Measurements from ENCODE around the gene VMA21.

The VMA21 gene, protein sequence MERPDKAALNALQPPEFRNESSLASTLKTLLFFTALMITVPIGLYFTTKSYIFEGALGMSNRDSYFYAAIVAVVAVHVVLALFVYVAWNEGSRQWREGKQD

DNA sequence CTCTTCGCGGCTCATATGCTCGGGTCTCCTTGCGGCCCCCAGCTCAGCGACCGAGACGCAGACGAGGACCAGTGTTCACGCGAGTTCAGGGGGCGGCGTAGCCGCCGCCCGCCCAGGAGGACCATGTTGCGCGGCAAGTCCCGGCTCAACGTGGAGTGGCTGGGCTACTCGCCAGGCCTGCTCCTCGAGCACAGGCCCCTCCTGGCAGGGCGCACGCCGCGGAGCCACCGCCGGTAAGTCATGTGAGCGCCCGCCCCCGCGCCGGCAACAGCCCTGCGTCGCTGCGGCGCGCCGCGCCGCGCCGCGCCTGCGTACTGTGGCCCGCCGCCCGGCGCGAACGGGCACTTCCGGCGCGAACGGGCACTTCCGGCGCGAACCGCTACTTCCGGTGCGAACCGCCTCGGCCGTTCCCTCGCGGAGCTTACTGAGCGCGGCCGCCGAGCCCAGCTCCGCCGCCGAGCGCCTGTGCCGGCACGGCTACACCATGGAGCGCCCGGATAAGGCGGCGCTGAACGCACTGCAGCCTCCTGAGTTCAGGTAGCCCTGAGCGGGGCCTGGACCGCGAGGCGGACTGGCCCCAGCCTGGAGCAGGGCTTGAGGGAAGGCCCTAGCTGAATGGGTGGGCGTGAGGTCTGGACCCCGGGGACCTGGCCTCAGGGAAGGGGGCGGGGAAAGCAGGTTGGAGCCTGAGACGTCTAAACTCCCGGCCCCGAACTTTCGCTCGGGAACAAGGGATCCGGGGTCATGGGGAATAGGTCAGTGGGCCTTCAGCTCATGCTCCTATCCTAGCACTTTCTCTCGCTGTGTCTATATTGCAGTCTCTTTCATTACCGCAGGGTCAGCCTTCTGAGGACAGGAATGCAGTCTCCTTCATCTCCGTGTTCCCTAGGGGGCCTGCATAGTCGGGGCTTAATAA, at the start of gene VMA21:
VMA21 (plus strand) TSS at position 382 of the 916 bp plus-strand sequence; CDS start at position 485, 103 bp downstream.
- DNase-seq = peak; percentile 84

DNA sequence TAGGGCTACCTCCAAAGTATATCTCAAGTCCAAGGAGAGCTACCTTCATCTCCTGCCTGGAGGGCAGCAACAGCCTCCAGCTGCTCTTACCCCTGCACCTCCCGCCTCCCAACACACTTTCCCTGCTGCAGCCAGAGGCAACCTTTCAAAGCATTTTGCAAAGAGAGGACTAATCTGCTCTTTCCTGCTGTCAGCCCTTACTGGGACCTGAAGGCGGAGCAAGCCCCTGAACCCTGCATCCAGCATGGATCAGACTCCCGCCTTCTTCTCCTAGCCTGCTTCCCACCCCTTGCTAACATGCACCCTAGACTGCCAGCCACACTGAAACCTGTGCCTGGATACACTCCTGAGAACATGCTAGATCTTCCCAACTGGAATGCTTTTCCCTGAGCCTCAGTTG, 37.7 kb upstream of the VMA21 start:
- DNase-seq = no peak

DNA sequence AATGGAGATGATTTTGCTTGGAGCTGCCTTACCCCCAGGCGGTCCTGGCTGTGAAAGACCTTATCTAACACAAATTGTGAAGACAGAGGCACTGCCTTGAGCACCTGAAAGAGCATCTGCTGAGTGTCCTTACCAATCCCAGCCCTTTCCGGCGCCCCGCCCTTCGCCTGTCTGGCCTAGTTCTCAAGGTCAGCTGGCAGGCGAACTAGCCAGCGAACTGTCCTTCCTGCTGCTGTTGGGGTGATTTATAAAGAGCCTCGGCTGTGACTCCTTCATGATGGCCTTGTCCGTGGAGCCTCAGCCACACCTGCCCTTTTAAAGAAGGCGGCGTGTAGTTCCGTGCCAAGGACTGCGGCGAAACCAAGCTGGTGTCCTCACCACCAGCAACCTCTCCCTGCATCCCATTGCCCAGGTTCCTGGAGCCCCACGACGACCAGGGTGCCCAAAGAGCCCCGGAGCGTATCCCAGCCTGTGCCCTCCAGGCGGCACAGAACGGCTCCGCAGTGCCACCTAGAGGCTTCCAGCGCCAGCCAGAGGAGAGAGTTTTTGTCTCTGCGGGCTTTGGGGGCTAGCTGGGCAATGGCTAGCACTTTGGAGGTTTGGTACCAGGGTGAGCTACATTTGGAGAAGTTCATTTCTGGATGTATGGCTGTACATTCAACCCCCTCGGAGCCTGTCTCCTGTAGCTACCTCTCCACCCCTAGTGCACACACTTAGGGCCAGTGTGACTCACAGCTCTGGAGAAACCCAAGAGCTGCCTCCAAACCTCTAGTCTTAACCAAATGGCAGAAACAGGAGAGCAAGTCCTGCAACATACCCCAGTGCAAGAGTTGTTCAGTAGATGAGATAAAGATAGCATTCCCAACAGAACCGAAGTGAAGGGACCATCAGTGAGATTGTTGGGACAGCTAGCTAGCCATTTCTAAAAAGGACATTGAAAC, 36.8 kb upstream of the VMA21 start:
- peak; percentile 51 for DNase-seq

DNA sequence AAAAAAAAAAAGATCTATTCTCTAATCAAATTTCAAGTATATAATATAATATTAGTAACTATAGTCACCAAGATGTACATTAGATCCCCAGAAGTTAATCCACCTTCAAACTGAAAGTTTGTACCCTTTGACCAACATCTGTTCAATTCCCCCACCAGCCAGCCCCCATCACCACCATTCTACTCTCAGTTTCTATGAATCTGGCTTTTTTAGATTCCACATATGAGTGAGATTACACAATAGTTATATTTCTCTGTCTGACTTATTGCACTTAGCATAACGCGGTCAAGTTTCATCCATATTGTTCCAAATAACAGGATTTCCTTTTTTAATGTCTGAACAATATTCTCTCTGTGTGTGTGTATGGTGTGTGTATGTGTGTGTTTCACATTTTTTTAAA, 33.7 kb upstream of the VMA21 start:
- DNase-seq = no peak

DNA sequence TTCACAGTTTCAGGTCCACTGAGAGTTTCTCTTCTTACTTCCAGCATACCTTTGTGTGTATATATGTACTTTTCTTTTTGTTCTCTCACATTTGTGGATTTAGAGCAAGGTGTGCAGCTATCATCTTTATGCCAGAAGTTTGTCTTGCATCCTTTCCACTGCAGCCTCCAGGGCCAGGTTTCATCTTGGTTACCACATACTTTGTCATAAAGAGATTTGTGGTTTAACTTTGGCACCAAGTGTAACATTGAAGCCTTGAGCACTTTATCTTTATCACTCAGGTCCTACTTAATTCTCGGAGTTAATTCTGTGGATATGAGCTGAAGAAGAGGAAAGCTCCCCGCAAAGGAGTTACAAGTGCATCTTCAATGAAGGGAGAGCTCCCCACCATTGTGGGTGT, 31.4 kb upstream of the VMA21 start:
- DNase-seq = no peak

DNA sequence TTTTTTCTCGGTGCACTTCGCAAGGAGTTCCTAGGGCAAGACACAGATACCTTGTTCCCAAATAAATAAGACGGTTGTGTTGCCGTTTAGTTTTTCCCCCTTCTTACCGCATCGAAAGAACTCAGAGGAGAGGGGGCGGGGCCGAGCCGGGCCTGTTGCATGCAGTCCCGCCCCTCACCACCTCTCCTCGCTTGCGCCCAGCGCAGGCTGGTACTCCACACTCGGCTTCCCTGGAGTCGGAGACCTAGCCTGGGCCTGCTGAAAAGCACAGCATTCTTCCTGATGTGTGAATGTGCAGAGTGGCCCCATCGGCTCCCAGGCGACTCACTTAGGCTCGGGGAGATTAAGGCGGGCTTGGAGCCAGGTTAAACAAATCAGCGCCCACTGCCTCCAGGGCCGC, 26.1 kb upstream of the VMA21 start:
- DNase-seq = peak; percentile 2

DNA sequence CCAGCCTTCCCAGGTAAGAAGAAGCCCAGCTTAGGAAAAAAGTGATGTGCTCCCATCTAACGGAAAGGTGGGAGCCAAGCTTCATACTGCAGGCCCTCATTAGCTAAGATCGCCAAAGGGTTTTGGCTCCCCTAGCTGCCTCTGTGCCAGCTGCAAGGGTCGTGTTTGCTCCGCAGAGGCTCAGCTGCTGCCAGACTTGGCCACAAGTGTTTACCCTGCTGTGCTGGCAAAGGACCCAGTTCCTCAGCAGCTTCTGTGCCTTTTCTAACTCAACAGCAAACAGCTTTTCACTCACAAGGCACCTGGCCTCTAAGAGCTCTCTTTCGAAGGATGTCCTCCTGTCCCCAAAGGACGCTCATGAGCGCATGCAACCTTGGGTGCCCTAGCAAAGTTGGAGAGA, 12.2 kb upstream of the VMA21 start:
- DNase-seq = no peak

DNA sequence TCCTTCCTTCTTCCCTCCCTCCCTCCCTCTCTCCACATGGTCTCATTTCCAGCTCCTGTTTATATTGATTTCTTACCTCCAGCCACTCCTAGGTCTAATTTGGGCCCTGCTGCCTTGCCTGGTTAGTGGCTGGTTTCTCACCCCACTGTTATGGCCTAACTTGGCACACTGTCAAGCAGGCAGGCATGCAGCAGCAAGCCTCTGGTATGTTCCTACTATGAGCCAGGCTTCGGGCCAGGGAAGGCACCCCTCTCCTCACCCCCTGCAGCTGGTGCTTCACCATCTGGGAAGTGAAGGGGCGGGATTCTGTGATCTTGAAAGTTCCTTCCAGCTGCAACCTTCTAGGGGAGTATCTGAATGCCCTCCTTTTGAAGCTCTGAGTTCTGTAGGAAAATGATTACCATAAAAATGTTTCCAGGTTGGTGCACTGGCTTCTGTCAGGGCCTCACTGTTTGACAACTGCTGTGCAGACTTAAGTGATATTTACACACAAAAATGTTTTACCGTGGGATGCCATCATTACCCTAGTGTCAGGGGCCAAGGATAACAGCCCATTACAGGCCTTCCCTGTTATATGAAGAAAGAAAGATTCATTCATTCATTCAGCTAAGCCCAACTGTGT, 10.1 kb upstream of the VMA21 start:
- DNase-seq = no peak

DNA sequence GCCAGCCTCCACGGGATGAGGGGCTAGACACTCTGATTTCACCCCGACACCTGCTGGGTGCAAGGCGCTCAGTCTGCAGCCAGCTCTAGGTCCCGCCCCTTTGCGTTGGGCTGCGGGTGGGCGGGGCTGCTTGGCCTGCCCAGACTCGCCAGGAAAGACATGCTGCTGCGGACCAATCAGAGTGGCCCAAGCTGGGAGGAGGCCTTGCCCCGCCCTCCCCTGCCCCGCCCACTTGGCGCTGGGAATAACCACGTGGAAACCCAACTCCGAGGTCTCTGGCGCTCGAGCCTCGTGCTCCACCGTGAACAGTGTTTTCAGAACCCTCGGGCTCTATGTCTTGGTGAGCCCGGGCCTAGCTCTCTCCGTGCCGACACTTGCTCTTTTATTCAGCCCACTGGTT, 5.3 kb upstream of the VMA21 start:
- DNase-seq = no peak

DNA sequence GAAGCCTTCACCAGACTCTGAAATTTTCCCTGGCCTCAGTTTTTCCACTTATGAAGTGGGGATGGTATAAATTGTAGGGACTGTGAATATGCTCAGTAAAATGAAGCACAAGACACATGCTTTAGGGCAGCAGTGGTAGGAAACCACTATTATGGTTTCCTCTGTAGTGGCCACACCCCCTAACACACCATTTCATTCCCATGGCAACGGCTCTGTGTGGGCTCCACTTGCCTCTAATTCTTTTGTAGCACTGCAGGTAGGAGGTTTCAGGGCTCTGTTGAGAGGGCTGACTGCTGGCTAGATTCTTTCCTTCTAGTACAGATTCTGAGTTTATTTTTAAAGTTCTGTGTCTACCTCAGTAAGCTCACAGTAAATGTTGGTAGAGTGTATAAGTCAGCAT, 3.5 kb upstream of the VMA21 start:
- DNase-seq = peak; percentile 62

DNA sequence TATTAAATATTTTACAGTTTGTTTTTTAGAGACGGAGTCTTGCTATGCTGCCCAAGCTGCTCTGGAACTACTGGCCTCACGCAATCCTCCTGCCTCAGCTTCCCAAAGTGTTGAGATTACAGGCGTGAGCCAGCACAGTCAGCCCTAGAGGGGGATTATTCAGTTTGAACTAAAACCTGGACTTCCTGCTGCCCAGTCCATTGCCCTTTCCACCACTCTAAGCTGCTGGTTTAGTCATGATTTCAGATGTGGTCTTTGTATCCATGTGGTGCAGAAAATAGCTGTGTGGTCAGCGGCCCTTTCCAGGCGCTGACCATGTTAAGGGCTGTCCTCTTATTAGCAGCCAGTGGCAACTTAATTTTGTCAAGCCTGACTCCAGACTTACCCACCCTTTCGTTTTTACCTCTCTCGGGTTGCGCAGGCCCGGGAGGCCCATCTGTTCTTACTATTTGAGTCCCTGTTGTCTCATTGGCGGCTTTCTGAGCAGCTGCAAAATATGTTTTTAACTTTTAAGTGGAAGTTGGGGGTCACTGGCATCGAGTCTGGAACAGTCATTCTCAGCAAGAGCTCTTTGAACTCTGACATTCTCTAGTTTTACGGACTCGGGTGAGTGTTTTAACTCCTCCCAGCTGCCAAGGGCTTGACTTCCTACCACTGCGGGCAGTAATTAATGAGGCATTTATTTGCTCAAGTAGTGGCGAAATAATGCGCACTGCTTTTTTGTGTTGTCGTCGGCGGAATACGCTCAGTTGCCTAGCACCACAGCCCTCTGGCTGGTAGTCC, 773 bp upstream of the VMA21 start:
- DNase-seq = peak; percentile 55

DNA sequence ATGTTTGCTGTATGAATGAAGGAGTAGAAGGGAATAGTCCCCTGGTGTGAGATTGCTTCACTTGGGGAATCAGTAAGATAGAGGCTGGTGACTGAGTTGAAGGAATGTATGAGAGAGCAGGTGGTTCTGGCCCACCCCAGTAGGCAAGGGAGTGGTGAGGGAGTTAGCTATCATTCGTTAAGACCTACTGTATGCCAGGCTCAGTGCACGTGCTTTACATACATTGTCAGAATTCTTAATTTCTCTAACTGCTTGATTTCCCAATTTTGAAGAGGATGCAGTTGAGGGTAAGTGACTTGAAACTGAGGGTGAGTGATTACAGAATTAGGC, 700 bp downstream of the VMA21 start:
- peak; percentile 48 for DNase-seq

DNA sequence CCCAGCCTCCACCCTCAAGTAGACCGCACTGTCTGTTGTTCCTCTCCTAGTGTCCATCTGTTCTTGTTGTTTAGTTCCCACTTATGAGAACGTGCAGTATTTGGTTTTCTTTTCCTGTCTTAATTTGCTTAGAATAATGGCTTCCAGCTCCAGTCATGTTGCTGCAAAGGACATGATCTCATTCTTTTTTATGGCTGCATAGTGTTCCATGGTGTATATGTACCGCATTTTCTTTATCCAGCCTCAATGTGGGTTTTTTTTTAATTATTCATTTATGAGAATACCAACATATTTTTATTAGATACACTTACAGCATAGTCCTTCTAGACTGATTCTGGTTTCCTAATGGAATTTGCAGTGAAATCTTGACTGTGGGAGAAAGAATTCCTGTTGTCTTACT, 1.3 kb downstream of the VMA21 start:
- no peak for DNase-seq

DNA sequence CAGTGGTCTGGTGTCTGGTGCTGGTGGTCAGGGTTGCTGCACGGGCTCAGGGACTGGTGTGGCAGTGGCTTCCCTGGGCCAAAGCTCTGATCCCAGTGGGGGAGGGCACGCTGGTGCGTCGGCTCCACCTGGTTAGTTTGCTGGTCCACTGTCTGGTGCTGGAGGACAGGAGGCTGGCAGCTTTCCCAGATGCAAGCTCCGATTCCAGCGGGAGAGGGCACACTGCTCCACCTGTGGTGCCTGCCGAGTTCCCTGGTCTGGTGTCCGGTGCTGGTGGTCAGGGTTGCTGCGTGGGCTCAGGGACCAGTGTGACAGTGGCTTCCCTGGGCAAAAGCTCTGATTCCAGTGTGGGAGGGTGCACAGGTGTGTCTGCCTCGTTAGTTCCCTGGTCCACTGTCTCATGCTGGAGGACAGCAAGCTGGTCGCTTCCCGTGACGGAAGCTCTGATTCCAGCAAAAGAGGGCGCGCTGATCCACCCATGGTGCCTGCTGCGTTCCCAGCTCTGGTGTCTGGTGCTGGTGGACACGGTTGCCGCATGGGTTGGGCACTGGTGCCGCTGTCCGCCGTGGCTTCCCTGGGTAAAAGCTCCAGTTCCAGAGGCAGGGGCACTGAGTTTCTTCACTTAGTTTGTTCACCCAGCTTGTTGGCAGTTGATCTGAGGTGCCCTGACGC, 5.8 kb downstream of the VMA21 start:
- no peak for DNase-seq

DNA sequence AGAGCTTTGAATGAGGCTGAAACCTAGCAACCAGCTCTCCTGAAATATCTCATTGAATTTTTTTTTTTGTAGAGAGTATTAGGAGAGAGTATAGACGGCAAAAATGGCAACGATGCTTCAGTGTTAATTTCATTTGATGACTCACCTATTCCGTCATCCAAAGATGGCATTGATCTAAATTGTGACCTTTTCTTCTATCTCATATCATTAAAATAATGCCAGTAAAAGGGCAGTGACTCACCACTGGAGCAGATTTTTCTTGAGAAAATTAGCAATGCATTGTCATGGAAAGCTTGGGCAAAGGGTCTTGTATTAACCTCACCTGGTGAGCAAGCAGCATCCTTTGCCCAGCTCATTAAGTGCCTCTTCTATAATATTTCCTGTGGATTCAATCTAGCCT, 19.6 kb downstream of the VMA21 start:
- DNase-seq = no peak

DNA sequence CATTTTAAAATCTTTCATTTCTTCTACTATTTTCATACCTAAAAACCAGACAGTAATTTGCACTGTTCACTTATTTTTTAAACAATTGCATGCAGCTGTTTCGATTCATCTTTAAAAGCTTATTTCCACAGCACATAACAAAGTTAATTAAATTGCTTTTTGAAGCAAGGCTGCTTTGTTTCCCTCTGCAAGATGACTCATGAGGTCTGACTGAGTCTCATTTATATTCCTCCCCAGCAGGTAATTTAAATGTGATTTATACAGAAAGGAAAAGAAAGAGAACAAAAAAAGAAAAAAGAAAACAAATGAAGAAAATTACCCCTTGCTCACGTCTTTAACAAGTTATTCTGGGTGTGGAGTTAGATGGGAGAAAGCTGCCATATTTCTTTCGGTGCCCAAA, 22.8 kb downstream of the VMA21 start:
- no peak for DNase-seq

DNA sequence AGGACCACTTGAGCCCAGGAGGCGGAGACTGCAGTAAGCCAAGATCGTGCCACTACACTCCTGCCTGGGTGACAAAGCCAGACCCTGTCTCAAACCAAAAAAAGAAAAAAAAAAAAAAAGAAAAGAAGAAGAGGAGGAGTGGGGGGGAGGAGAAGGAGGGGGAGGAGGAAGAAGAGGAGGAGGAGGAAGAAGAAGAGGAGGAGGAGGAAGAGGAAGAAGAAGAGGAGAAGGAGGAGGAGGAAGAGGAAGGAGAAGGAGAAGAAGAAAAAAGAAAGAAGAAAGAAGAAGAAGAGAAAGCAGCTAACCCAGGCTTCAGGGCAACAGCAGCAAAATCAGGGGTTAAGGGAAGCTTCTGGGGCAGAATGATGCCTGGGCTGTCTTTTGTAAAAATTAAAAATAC, 27.5 kb downstream of the VMA21 start:
- DNase-seq = no peak

DNA sequence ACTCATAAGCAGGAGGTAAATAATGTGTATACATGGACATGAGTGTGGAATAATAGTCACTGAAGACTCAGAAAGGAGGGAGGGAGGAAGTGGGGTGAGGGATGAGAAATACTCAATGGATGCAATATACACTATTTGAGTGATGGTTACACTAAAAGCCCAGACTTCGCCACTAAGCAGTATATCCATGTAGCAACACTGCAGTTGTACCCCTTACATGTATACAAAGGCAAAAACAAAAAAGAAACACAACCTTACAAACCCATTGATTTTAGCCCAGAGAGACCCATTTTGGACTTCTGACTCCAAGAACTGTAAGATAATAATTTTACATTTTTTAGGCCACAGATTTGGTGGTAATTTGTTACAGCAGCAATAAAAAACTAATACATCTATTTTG, 51.5 kb downstream of the VMA21 start:
- DNase-seq = no peak

DNA sequence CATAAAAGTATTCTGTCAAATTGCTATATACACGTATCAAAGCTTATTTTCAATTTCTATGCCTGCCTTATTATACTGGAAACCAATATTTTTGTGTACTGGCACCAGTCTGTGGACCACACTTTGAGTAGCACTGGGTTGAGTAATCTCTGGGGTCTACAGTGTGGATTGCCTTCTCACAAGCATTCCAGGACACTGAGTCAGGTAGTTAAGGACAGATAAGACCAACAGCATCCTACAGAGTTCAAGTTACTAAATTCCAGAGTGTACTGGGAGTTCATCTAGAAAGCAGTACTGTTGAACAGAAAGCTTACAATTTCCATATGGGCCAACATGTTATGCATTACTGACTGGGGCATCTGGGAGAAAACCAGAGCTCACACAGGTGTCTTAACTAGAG, 61.8 kb downstream of the VMA21 start:
- no peak for DNase-seq

Measured in hematopoietic multipotent progenitor cell treated with erythropoietin and hydrocortisone succinate and interleukin-3 and kit ligand, for 6 days (in vitro differentiated cells).